K562 (cell line): ENCODE measurements around the gene ANGPTL7. TPM values are rescaled to one million over a fixed set of nuclear protein-coding genes. Genes with fewer than 3 reads are reported as not detected.

ENCODE experiments used
- ATAC-seq: fragments of 200-7000 bp; cut with Tn5 transposase; 3 replicates; pipeline ENCODE4 v1.9.1; 2020; ENCODE audit warnings: moderate library complexity
- BruUV-seq: library from RNA; stranded (reverse); fragments of 400-500 nt; replicated peaks from 2 replicates; lab custom pipeline; 2021; lab: Mats Ljungman, UMichigan
- CTCF ChIA-PET: fragments of 300-600 bp; formaldehyde crosslinking; extraction: SDS; loops from one replicate; lab custom pipeline; 2021; ENCODE audit warnings: low intra/inter-chr PET ratio; lab: Yijun Ruan, JAX
- POLR2A ChIA-PET: fragments of 300-600, 350-650 bp; sonication (Branson Sonifier 250); formaldehyde crosslinking; extraction: SDS; loops from one replicate; lab custom pipeline; 2021; ENCODE audit warnings: antibody characterized with exemption, inconsistent platforms; lab: Yijun Ruan, JAX
- DNase-seq, 4 experiments: peaks; one replicate each; pipeline versions ENCODE4 v3.0.0 to v3.0.0-alpha.2; 2011 to 2018; ENCODE audit warnings: low spot score in 3 of 4, mixed read lengths in 3 of 4; ENCODE audit errors: extremely low read depth in 1 of 4
- FAIRE-seq: peaks from 2 replicates; lab custom pipeline; 2011; peaks lifted over from hg19 to GRCh38; lab: Jason Lieb, UNC
- H2AFZ ChIP-seq: 2 replicates; pipeline ENCODE4 v1.6.0; 2011; ENCODE audit warnings: low read depth, low read length, control low read depth, inconsistent platforms
- H3K27ac ChIP-seq: fragments of 200-600 bp; 3 replicates; pipeline ENCODE4 v1.8.0; 2011; ENCODE audit warnings: low read depth, mild to moderate bottlenecking, control low read depth, inconsistent platforms, low read length, moderate library complexity, mixed read lengths; ENCODE audit errors: extremely low read depth
- H3K27me3 ChIP-seq, 2 experiments: fragments of 300-600 bp in 1 of 2; 2 replicates in 1 of 2; 3 replicates in 1 of 2; pipeline versions ENCODE4 v1.6.0 to v1.8.0; 2011; ENCODE audit warnings: inconsistent platforms in 2 of 2, low read length in 2 of 2, mild to moderate bottlenecking in 1 of 2, mixed read lengths in 1 of 2, moderate library complexity in 1 of 2; ENCODE audit not compliant: control insufficient read depth in 2 of 2, insufficient read depth in 2 of 2
- H3K36me3 ChIP-seq: fragments of 300-600 bp; 3 replicates; pipeline ENCODE4 v1.8.0; 2011; ENCODE audit warnings: mild to moderate bottlenecking, low read length, inconsistent platforms; ENCODE audit not compliant: control insufficient read depth, insufficient read depth
- H3K4me1 ChIP-seq, 2 experiments: fragments of 200-600 bp in 1 of 2; replicated peaks in 1 of 2; 2 replicates in 1 of 2; 3 replicates in 1 of 2; pipeline versions ENCODE4 v1.5.1 to v1.8.0; 2011; ENCODE audit warnings: inconsistent platforms in 2 of 2, low read length in 2 of 2, mild to moderate bottlenecking in 1 of 2, mixed read lengths in 1 of 2, moderate library complexity in 1 of 2; ENCODE audit not compliant: control insufficient read depth in 2 of 2, insufficient read depth in 2 of 2
- H3K4me2 ChIP-seq: 2 replicates; pipeline ENCODE4 v1.6.1; 2011; ENCODE audit warnings: low read length, control low read depth, inconsistent platforms, mixed read lengths; ENCODE audit not compliant: insufficient read depth
- H3K4me3 ChIP-seq: fragments of 200-600 bp; sonication (generic), shearing (Covaris generic); 2 replicates; pipeline ENCODE4 v1.5.1; 2016; ENCODE audit warnings: control low read depth, inconsistent platforms
- H3K79me2 ChIP-seq: fragments of 200-600 bp; 3 replicates; pipeline ENCODE4 v1.8.0; 2011; ENCODE audit warnings: low read length, inconsistent platforms; ENCODE audit not compliant: control insufficient read depth, insufficient read depth
- H3K9ac ChIP-seq, 2 experiments: 2 replicates each; pipeline versions ENCODE4 v1.6.0 to v1.6.1; 2011; ENCODE audit warnings: low read depth in 2 of 2, low read length in 2 of 2, control low read depth in 1 of 2, inconsistent platforms in 1 of 2, mild to moderate bottlenecking in 1 of 2, mixed read lengths in 1 of 2; ENCODE audit not compliant: insufficient read depth in 1 of 2
- H3K9me1 ChIP-seq: one replicate; pipeline ENCODE4 v1.6.0; 2011; ENCODE audit warnings: inconsistent platforms, mild to moderate bottlenecking, low read length, moderate library complexity; ENCODE audit not compliant: control insufficient read depth, insufficient read depth
- H3K9me3 ChIP-seq: replicated peaks from 2 replicates; pipeline ENCODE4 v1.5.1; 2011; ENCODE audit warnings: low read depth, low read length, inconsistent platforms; ENCODE audit not compliant: control insufficient read depth, insufficient read depth
- H4K20me1 ChIP-seq: replicated peaks from 2 replicates; pipeline ENCODE4 v1.6.1; 2011; ENCODE audit warnings: low read length, inconsistent platforms, mixed read lengths; ENCODE audit not compliant: control insufficient read depth, insufficient read depth
- CBFB ChIP-seq: sonication (generic); formaldehyde crosslinking; IDR thresholded peaks from 2 replicates; pipeline ENCODE4 v1.4.0; 2020; ENCODE audit warnings: mild to moderate bottlenecking, missing genetic modification reagents
- FOXA1 ChIP-seq: fragments of 450-650 bp; IDR thresholded peaks from 2 replicates; pipeline ENCODE4 v1.6.1; 2016; ENCODE audit warnings: mild to moderate bottlenecking, borderline replicate concordance
- GABPB2 ChIP-seq: fragments of 250-450 bp; sonication (Bioruptor Pico); conservative IDR thresholded peaks from 2 replicates; pipeline ENCODE4 v1.5.1; 2021; ENCODE audit warnings: mild to moderate bottlenecking
- SAFB ChIP-seq: fragments of 200-400 bp; formaldehyde crosslinking; IDR thresholded peaks from 2 replicates; pipeline ENCODE4 v1.6.1; 2017; ENCODE audit warnings: low read depth, low read length, borderline replicate concordance
- SP2 ChIP-seq: IDR thresholded peaks from 2 replicates; pipeline ENCODE4 v1.6.1; 2011; ENCODE audit warnings: mild to moderate bottlenecking, low read depth, low read length, moderate library complexity; ENCODE audit not compliant: poor library complexity, severe bottlenecking; ENCODE audit errors: extremely low read depth
- TAF15 ChIP-seq: fragments of 200-400 bp; formaldehyde crosslinking; IDR thresholded peaks from 2 replicates; pipeline ENCODE4 v1.6.1; 2017; ENCODE audit warnings: mild to moderate bottlenecking, low read depth, low read length, moderate library complexity
- TCF3 ChIP-seq: sonication (generic); formaldehyde crosslinking; IDR thresholded peaks from 2 replicates; pipeline ENCODE4 v1.4.0; 2020; ENCODE audit warnings: mild to moderate bottlenecking, missing genetic modification reagents
- TEAD4 ChIP-seq, 2 experiments: sonication (generic) in 1 of 2; formaldehyde crosslinking in 1 of 2; IDR thresholded peaks; 2 replicates each; pipeline versions ENCODE4 v1.6.1 to v1.8.0; 2012 to 2022; ENCODE audit warnings: borderline replicate concordance in 1 of 2, inconsistent platforms in 1 of 2, low read length in 1 of 2, mild to moderate bottlenecking in 1 of 2, missing genetic modification reagents in 1 of 2
- ZFP30 ChIP-seq: fragments of 250-450 bp; sonication (Bioruptor Pico); IDR thresholded peaks from 2 replicates; pipeline ENCODE4 v1.8.0; 2022; ENCODE audit warnings: moderate library complexity, mild to moderate bottlenecking, inconsistent platforms, borderline replicate concordance
- ZNF263 ChIP-seq: sonication (generic); formaldehyde crosslinking; IDR thresholded peaks from 2 replicates; pipeline ENCODE4 v1.8.0; 2022; ENCODE audit warnings: mild to moderate bottlenecking, missing genetic modification reagents, borderline replicate concordance
- ZNF778 ChIP-seq: fragments of 450-650 bp; formaldehyde crosslinking; IDR thresholded peaks from 2 replicates; pipeline ENCODE4 v1.4.0; 2020; ENCODE audit warnings: mild to moderate bottlenecking, moderate library complexity
- WGBS: fragments of 100-300 bp; shearing (Covaris generic); methylation state at CpG from one replicate; pipeline ENCODE4 v1.1.6; 2016; ENCODE audit warnings: low coverage, mixed read lengths; ENCODE audit not compliant: insufficient coverage; ENCODE audit errors: missing lambda C conversion rate; 5-methylcytosine and 5-hydroxymethylcytosine counted together
- in situ Hi-C: fragments of 300-500 bp; cut with MboI; formaldehyde crosslinking; loops from 4 replicates; pipeline ENCODE4 v1.15.0; 2018; ENCODE audit warnings: inconsistent platforms, mixed read lengths
- intact Hi-C: fragments of 100-400 bp; cut with micrococcal nuclease; formaldehyde crosslinking; loops from 2 replicates; pipeline ENCODE4 v1.14.2; 2022
- polyA plus RNA-seq, 8 experiments: library from polyadenylated mRNA; depleted of rRNA in 4 of 8; stranded (reverse) in 5 of 8; unstranded in 3 of 8; fragments of >200 nt; fragmentation: Nextera tagmentation in 2 of 8; fragmentation: Illumina TruSeq in 1 of 8; extraction: Ambion mirVana in 2 of 8; extraction: Trizol in 1 of 8; gene quantifications; 2 replicates each; pipeline versions ENCODE4 v1.2.1 to v1.2.3, GENCODE V29; 2011 to 2014; ENCODE audit warnings: inconsistent platforms in 1 of 8, missing spikeins in 1 of 8
- total RNA-seq, 7 experiments: library from RNA; depleted of rRNA in 6 of 7; stranded (reverse); fragments of >200 nt in 6 of 7; fragmentation: Illumina TruSeq in 2 of 7; extraction: Trizol in 2 of 7; gene quantifications; 2 replicates each; pipeline versions ENCODE4 v1.2.1 to v1.2.3, GENCODE V29; 2011 to 2021; ENCODE audit warnings: low replicate concordance in 1 of 7
- TF ChIP-seq, protein P1 (sequence below): sonication (generic); formaldehyde crosslinking; IDR thresholded peaks from 2 replicates; pipeline ENCODE4 v1.8.0; 2022; ENCODE audit warnings: mild to moderate bottlenecking, missing genetic modification reagents
- TF ChIP-seq, protein P2 (sequence below): sonication (generic); formaldehyde crosslinking; IDR thresholded peaks from 2 replicates; pipeline ENCODE4 v1.8.1; 2023; ENCODE audit warnings: missing genetic modification reagents, mild to moderate bottlenecking, borderline replicate concordance
- TF ChIP-seq, protein P3 (sequence below), 2 experiments: fragments of 450-650 bp; IDR thresholded peaks; 2 replicates each; pipeline ENCODE4 v1.6.1; 2016

Gene ANGPTL7
- total and polyA plus RNA-seq, 9 of the 15 experiments (the other 6 are each of a cell fraction or from before 2014, with no cell fraction given) = not detected

DNA sequence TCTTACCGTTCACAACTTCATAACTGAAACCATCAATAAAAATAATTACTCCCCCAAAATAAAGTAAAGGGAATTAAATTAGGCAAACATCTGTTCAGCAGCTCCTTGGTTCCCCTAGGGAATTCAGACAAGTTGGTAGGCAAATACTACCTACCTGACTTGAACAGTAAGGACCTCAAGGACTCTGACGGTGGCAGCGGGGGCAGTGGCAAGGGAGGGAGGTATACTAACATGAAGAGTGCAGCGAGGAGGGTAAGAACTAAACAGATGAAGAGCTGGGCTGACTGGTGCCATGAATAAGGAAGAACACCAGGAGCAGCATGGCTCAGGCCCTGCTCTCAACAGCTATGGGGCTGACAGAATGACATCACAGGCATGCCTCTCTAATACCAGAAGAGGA lies 40.0 kb downstream of the ANGPTL7 start (continued):
- TF ChIP-seq CBFB (CRISPR knock-in tag) (no peak), TEAD4 (IDR thresholded peaks at IDR 0.05; ENCODE audit: low read length) (no peak), TEAD4 (CRISPR knock-in tag; IDR thresholded peaks at IDR 0.05; ENCODE audit: borderline replicate concordance) (no peak), SAFB (no peak), ZFP30 (CRISPR knock-in tag) (no peak), TAF15 (no peak), FOXA1 (no peak), TCF3 (CRISPR knock-in tag) (no peak), ZNF263 (no peak), SP2 (no peak)
- TF ChIP-seq, protein P1, sequence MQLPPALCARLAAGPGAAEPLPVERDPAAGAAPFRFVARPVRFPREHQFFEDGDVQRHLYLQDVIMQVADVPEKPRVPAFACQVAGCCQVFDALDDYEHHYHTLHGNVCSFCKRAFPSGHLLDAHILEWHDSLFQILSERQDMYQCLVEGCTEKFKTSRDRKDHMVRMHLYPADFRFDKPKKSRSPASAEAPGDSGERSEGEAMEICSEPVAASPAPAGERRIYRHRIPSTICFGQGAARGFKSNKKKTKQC (CRISPR knock-in tag) = no peak

DNA sequence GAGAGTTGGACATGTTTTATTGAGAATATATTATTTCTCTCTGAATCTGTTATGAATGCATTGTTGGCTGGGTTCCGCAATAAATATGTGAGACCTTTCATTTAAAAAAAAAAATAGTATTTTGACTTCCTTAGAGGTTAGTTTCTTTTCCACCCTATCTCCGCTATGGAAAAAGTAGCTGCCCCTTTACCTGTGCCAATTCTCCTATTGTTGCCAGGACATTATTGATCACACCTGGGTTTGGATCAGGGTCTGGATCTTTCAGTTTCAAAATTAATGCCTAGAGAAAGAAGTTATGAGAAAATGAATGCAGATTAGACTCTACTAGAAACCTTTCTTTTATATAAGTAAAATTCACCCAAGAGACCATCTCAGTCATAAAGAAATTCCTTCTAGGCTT lies 44.1 kb downstream of the ANGPTL7 start:
- 96% methylated on average over 2 of the region's 2 CpGs for WGBS
- CTCF ChIA-PET = no interaction called here
- TF ChIP-seq, protein P2, sequence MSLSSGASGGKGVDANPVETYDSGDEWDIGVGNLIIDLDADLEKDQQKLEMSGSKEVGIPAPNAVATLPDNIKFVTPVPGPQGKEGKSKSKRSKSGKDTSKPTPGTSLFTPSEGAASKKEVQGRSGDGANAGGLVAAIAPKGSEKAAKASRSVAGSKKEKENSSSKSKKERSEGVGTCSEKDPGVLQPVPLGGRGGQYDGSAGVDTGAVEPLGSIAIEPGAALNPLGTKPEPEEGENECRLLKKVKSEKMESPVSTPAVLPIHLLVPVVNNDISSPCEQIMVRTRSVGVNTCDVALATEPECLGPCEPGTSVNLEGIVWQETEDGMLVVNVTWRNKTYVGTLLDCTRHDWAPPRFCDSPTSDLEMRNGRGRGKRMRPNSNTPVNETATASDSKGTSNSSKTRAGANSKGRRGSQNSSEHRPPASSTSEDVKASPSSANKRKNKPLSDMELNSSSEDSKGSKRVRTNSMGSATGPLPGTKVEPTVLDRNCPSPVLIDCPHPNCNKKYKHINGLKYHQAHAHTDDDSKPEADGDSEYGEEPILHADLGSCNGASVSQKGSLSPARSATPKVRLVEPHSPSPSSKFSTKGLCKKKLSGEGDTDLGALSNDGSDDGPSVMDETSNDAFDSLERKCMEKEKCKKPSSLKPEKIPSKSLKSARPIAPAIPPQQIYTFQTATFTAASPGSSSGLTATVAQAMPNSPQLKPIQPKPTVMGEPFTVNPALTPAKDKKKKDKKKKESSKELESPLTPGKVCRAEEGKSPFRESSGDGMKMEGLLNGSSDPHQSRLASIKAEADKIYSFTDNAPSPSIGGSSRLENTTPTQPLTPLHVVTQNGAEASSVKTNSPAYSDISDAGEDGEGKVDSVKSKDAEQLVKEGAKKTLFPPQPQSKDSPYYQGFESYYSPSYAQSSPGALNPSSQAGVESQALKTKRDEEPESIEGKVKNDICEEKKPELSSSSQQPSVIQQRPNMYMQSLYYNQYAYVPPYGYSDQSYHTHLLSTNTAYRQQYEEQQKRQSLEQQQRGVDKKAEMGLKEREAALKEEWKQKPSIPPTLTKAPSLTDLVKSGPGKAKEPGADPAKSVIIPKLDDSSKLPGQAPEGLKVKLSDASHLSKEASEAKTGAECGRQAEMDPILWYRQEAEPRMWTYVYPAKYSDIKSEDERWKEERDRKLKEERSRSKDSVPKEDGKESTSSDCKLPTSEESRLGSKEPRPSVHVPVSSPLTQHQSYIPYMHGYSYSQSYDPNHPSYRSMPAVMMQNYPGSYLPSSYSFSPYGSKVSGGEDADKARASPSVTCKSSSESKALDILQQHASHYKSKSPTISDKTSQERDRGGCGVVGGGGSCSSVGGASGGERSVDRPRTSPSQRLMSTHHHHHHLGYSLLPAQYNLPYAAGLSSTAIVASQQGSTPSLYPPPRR (CRISPR knock-in tag) = no peak
- TF ChIP-seq GABPB2 (no peak), ZNF778 (no peak)
- TF ChIP-seq, protein P3, sequence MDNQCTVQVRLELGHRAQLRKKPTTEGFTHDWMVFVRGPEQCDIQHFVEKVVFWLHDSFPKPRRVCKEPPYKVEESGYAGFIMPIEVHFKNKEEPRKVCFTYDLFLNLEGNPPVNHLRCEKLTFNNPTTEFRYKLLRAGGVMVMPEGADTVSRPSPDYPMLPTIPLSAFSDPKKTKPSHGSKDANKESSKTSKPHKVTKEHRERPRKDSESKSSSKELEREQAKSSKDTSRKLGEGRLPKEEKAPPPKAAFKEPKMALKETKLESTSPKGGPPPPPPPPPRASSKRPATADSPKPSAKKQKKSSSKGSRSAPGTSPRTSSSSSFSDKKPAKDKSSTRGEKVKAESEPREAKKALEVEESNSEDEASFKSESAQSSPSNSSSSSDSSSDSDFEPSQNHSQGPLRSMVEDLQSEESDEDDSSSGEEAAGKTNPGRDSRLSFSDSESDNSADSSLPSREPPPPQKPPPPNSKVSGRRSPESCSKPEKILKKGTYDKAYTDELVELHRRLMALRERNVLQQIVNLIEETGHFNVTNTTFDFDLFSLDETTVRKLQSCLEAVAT (IDR thresholded peaks at IDR 0.05) = no peak

More for the DNA sequence above, 44.1 kb downstream of the ANGPTL7 start:
- in situ Hi-C loops = no loop called here
- ATAC-seq = no peak
- H3K79me2 ChIP-seq = no peaks in the 10 kb centered on the region
- H4K20me1 ChIP-seq = no peaks in the 10 kb centered on the region
- H3K9me3 ChIP-seq = no peaks in the 10 kb centered on the region
- H3K36me3 ChIP-seq = peaks cover 93% of the 10 kb centered on the region
- DNase-seq = no peak
- H3K9me1 ChIP-seq = no peaks in the 10 kb centered on the region
- no TSS peak for BruUV-seq
- POLR2A ChIA-PET = interaction anchor here (0.7 kb wide), 1 partner anchor 12 kb away, joined by 3 read pairs; no protein-coding TSS in a partner anchor
- no peak overlapping the region for H3K9ac ChIP-seq
- H2AFZ ChIP-seq = no peak overlapping the region
- H3K4me2 ChIP-seq = no peak overlapping the region
- no peaks in the 10 kb centered on the region for H3K4me1 ChIP-seq
- H3K27ac ChIP-seq = no peak overlapping the region
- intact Hi-C loops = loop anchor here (5.0 kb wide), 1 partner anchor 196 kb away; no protein-coding TSS in a partner anchor
- no peak for FAIRE-seq
- no peaks in the 10 kb centered on the region for H3K27me3 ChIP-seq
- H3K4me3 ChIP-seq = no peak overlapping the region
